ENCODE results near the gene AFG3L2.

- no peak for TF ChIP-seq CTCF (conservative IDR thresholded peaks at IDR 0.05 in 1 of 2, IDR thresholded peaks at IDR 0.05 in 1 of 2; ENCODE audit: extremely low read depth in 1 of 2, insufficient read depth in 1 of 2, low read depth in 1 of 2, low read length in 2 of 2)
- no peak for TF ChIP-seq EZH2 (IDR thresholded peaks at IDR 0.05; ENCODE audit: borderline replicate concordance, low read length)
Observed at GRCh38 chr18:12310762-12311161, 66.3 kb downstream of the AFG3L2 start.

Data from mammary epithelial cell (primary cell).